Measurements from ENCODE around the gene NAXD.
"Not testable (repeated sequence)": the region's sequence is repeated elsewhere in the genome, so short reads cannot be mapped to it uniquely, and the experiment has no call there.

NAXD gene

DNA sequence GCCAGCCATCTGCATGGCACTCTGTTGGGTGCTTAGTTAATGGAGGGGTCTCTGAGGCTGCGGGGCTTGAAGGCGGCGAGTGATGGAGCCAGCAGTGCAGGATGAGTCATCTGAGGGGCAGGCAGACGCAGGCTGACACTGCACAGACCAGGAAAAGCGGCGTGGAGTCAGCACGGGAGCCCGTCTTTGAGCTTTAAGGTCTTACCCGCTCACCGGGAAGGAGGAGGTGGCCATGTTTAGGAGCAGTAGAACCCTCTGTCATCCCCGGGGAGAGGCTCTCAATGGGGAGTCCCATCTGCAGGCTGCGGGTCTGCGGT is 13.1 kb downstream of the NAXD start:
- DNase-seq (ENCODE audit: low read depth in 2 of 2) = no peak

DNA sequence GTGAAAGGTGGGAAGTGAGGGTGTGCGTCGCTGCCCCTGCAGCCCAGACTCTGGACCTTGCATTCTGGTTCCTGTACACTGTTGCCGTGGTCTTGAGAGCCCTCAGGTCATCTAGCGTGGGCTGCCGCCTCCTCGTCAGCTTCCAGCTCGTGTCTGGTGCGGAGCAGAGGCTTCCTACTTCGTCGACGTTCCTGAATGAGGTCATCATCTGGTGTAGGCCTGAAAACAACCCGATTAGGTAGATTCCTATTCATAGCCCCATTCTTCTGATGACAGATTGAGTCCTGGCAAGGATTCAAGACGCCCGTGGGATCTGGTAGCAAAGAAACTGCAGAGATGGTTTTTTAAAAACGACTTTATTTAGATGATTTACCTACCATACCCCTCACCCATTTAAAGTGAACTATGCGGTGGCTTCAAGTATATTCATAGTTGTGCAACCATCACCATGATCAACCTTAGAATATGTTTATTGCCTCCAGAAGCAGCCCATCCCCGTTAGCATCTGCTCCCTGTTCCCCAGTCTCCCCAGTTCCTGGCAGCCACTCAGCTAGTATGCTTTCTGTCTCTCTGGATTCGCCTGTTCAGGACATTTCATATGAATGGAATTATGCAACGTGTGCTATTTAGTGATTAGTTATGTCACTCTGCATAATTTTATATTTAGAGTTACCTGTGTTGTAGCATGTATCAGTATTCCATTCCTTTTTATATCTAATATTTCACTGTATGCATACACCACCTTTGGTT is 13.8 kb downstream of the NAXD start:
- no peak for DNase-seq (ENCODE audit: low read depth in 2 of 2)

DNA sequence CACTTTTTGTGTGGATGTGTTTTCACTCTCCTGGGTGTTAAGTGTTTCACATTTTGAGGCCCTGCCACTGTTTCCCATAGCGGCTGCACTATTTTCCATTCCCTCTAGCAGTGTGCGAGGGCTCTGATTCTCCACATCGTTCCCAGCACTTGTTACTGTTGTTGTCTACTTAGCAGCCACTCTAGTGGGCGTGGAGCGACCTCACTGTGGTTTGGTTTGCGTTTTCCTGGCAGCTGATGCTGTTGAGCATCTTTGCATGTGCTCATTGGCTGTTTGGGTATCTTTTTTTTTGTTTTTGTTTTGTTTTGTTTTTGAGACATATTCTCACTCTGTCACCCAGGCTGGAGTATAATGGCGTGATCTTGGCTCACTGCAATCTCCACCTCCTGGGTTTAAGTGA is 14.4 kb downstream of the NAXD start:
- DNase-seq (ENCODE audit: low read depth in 2 of 2) = no peak

DNA sequence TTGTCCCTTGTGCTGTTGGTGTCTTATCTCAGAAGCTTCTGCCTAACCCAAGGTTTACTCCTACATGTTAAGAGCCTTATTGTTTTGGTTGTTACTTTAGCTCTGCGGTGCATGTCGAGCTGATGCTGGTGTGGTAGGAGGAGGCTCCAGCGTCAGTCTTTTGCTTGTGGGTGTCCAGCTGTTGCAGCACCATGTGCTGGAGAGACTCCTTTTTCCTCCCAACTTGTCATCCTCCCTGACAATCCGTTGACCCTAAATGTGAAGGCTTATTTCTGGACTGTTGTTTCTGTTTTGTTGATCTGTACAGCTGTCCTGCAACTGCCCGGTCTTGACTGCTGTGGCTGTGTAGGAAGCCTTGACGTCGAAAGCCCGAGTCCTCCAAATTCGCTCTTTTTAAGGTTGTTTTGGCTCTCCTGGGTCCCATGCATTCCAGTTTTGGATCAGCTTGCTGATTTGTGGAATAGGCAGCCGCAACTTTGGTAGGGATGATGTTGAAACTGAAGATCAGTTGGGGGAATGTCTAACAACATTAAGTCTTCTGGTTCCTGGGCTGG is 15.3 kb downstream of the NAXD start:
- DNase-seq (ENCODE audit: low read depth in 2 of 2) = no peak

DNA sequence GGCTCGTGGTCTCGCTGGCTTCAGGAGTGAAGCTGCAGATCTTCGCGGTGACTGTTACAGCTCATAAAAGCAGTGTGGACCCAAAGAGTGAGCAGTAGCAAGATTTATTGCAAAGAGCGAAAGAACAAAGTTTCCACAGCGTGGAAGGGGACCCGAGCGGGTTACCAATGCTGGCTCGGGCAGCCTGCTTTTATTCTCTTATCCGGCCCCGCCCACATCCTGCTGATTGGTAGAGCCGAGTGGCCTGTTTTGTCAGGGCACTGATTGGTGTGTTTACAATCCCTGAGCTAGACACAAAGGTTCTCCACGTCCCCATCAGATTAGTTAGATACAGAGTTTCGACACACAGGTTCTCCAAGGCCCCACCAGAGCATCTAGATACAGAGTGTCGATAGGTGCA is 16.9 kb downstream of the NAXD start:
- not testable (repeated sequence) for DNase-seq (ENCODE audit: low read depth in 2 of 2)

DNA sequence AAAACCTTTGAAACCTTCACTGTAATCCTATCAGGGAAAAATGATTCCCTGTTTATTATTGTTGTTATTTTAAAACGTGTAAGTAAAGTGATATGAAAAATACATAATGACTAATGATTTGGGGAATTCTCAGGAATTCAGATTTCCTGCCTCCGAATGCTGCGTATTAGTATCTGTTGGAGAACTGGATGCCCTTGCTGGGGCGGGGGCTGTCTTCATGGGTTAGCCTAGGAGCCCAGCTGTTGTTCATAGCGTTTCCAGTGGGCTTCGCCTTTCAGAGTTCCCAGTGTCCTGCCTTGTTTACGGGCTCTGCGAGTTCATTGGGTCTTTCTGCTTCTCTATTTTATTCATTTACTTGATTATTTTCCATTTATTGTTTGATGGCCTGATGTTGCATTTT is 18.4 kb downstream of the NAXD start:
- DNase-seq (ENCODE audit: low read depth in 2 of 2) = no peak

DNA sequence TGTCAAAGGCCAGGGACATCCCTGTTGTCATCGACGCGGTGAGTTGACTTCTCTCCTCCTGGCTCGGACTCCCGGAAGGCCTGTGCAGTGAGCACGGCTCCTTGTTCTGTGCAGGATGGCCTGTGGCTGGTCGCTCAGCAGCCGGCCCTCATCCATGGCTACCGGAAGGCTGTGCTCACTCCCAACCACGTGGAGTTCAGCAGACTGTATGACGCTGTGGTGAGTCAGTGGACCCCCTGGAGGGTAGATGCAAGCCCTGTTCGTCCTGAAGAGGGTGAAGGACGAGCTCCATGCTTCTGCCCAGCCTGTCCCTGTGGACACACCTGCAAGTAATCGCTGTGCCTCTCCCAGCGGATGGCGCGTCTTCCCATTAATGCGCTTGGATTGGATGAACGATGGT is 19.2 kb downstream of the NAXD start:
- no peak for DNase-seq (ENCODE audit: low read depth in 2 of 2)

DNA sequence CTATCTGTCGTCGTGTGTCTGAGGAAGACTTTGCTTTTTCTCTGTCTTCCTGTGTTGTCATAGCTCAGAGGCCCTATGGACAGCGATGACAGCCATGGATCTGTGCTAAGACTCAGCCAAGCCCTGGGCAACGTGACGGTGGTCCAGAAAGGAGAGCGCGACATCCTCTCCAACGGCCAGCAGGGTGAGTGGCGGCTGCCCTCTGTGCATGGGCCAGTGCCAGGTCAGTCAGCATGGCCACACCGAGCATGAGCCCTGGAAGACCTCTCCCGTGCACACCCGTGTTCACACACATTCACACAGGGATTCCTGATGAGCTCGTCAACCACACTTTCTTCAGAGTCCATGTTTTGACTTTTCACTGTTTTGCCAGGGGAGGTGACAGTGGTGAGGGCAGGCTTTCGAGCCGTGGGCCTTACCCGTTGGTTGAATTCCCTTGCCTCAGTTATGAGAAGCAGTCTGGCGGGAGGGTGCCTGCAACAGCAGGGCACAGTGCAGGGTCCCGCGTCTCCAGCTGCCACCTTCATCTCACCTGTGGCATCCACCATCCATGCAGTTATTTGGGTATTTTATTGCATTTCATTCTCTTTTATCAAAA is 20.2 kb downstream of the NAXD start:
- no peak for DNase-seq (ENCODE audit: low read depth in 2 of 2)

DNA sequence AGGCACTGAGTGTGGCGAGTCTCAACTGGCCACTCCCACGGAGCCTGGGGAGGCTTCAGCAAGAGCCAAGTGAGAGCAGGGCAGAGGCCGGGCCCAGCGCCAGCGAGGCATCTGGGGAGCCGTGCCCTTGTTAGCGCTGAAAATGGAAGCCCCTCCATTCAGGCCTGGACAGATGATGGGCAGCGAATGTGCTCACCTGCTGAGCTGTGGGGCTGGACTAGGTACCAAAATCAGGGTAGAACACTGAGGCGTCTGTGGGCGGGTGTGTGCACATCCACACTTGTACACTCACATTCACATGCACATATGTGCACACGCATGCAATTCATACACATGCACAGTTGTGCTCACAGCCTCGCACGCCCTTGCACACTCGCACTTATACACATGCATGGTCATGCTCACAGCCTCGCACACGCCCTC is 20.7 kb downstream of the NAXD start:
- DNase-seq (ENCODE audit: low read depth in 2 of 2) = no peak

DNA sequence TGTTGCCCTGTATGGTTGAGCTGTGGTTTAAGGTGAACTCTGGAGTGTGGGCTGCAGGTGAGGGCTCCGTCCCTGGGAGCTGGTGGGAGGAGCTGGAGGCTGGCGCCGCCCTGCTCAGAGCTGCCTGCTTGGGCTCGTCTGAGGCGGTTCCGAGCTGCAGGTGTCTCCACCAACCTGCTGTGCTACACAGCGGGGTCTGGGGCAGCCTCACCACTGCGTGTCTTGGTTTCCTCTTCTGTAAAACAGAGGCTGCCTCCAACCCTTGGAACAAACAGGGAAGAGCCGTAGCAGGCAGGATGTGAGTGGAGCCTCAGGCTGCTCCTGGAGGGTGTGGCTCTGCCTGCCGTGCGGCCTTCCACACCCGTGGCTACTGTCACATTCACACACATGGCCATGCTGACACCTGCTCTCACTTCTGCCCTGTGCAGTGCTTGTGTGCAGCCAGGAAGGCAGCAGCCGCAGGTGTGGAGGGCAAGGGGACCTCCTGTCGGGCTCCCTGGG is 21.4 kb downstream of the NAXD start:
- DNase-seq (ENCODE audit: low read depth in 2 of 2) = no peak

DNA sequence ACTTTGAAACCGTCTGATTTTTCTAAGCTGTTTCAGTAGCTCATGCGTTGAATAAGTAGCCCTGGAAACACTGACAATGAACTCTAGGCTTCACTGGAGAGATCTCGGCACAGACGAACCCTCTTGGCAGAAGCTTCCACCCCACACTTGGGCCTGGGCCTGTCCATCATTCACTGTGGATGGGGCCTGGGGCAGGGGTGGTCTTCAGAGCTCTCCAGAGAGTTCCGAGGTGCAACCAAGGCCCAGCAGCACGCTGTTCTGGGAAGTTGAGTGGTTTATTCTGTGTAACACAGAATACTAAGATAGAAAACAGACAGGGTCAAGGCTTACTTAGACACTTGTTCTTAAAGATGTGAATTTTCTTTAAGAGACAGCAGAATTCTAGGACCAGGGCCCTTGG is 21.9 kb downstream of the NAXD start:
- no peak for DNase-seq (ENCODE audit: low read depth in 2 of 2)

DNA sequence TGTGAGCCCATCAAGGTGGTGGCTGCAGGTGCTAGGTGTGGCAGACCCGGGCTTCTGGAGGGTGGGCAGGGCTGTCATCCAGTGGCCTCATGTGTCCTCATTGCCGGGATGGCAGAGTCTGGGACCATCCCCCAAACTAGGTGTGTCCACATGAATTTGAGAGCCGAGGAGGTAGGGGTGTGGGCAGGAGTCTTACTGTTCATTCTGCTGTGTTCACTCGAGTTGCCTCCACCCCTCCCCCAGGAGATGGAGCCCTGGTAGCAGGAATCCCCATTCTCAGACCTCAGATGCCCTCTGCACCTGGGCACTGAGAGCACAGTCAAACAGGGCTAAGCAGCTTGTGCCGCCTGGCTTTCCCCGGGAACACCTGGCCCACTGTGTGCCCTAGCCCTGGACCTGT is 22.4 kb downstream of the NAXD start:
- DNase-seq (ENCODE audit: low read depth in 2 of 2) = no peak

DNA sequence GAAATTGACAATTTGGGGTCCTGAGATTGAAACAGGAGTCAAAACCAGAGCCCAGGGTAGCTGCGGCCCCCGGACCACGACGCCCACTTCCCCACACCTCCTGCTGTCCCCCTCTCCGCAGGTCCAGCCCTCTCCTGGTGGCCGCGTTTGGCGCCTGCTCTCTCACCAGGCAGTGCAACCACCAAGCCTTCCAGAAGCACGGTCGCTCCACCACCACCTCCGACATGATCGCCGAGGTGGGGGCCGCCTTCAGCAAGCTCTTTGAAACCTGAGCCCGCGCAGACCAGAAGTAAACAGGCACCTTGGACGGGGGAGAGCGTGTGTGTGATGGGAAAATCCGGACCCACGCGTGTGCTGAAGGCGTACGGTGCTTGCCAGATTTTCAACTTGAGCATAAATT is 22.9 kb downstream of the NAXD start:
- no peak for DNase-seq (ENCODE audit: low read depth in 2 of 2)

DNA sequence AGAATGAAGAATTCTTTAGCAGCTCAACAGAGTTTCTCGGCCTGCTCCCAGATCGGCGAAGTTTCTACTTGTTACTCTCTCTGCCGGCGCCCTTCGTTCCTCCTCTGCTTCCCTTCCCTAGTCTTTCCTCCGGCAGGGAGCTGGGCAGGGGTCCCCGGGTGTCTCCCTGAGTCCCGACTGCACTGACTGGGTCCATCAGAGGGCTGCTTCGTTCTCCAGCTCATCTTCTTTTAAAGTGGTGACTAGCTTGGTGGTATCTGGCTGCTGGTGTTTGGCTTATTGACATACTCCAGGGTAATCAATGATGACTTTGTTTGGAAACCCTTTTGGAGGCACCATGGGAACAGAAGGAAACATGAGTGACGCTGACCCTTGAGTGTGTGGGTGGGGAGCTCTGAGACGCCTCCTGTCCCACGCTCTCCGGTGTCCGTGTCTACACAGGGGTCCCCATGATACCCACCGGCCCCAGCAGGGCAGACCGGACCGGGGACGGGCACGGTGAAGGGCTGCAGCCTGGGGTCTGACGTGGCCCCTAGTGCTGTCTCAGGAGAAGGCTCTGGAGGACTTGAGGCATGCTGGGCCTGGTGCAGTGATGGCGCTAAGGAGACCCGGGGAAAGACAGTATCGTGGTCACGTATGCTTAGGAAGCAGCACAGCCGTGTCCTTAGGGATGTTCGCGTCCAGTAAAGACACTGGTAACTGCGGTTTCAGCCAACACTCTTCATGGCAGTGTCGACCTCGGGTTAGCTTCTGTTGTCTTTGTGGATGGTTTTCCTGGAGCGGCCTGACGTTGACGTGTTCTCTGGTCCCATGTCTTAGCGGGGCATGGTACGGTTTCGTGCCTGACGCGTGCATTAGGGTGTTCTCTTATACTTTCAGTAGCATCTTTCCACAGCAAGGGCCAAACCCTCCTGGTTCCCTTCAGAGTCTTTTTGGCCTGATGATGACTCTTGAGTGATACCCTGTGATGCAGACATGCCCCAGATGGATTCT is 23.8 kb downstream of the NAXD start:
- no peak for DNase-seq (ENCODE audit: low read depth in 2 of 2)

DNA sequence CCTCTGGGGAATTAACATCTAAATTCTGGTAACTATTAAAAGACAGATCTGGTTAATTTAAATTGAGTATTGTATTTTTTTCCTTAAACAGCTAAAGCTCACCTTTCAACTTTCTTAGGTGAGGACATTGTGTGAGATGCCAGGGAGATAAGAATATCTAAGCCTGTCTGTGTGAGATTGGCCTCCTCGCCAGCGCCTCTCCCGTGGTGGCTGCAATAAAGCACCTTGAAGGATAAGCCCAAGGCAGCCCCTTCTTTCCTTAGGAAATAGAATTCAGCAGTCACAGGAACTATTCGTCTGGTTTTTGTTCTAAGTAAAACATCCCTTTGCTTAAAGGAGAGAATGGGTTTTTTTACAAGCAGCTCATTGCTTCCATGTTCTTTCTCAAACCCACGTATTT is 24.6 kb downstream of the NAXD start:
- DNase-seq (ENCODE audit: low read depth in 2 of 2) = no peak

DNA sequence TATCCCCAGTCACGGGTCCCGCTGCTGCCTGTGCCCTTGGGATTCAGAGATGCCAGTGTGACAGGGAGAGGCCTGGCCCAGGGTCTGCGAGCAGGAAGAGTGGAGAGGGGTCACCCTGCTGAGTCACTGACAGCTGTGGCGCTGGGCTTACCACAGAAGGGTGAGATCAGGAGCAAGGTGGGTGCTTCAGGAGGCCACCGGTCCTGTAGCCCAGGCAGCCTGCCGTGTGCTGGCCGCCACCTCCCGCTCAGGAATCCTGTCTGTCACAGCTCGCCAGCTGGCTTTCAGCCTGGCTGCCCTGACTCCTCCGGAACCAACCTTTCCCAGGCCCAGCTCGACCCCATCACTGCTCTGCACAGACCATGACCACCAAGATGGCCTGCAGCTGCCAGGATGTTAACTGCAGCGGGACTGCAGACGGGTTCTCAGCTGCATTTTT is 25.3 kb downstream of the NAXD start:
- DNase-seq (ENCODE audit: low read depth in 2 of 2) = no peak

DNA sequence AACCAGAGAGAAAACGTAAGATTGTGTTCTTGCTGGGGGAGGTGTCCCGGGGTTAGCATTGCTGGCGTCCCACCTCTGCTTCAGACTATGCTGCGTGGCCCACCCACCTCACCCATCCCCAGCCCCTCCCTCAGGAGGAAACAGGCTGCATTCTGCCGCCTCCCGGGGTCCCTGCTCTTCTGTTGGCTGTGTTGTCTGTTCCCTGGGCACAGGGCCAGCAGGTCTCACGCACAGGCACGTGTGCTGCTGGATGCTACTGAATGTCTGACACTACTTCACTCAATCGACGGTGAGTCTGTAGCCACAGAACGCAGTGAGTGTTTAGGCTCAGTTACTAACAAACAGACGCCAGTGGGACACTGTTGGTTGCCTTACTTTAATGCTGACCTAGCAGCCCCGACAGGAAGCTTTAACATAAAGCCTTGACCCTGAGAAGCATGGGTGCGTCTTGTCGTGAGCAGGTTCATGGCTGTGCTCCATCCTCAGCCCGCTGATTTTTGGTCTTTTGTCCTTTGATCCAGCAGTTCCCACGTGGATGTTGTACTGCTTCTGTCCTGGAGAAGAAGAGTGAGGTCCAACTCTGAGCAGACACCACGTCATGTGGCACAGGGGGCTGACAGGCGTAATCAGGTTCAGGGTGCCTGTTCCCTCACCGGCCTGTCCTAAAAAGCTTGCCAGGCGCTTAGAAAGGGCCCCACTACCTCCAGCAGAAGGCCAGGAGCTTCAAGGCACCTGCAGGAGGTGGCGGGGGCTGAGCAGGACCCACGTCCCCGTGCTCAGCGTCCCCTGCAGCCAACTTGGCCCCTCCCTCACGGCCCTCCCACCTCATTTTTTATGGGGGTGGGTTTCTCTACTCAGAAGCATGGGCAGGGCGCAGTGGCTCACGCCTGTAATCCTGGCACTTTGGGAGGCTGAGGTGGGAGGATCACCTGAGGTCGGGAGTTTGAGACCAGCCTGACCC is 26.0 kb downstream of the NAXD start:
- no peak for DNase-seq (ENCODE audit: low read depth in 2 of 2)

DNA sequence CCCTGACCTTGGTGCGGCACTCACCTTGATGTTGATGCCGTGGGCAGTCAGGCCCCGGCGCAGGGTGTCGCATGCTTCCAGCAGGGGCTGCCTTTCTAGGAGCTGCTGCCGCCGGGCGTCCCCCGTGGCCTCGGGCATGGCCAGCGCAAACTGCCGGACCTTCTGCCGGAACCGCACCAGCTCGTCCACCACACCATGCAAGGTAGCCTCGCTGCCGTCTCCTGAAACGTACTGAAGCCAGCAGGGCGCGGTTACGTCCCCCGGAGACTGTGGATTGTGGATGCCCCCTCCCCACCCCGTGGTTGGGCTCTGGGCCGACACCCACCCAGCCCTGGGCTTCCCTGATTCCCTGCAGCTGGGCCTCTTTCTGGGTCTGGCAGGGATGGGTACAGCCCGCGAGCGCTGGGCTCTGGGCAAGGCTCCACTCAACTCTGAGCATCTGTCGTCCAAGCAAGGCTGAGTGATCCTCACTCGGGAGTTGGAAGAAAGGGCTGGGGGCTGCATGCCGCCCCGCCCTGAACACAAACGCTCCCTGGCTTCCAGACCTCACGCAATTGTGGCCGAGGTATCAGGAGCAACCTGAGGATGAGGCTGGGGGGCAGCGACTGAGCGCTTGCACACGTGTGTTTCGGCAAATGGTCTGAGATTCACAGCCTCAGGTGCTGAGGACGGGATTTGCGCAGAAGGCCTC is 27.1 kb downstream of the NAXD start:
- no peak for DNase-seq (ENCODE audit: low read depth in 2 of 2)

DNA sequence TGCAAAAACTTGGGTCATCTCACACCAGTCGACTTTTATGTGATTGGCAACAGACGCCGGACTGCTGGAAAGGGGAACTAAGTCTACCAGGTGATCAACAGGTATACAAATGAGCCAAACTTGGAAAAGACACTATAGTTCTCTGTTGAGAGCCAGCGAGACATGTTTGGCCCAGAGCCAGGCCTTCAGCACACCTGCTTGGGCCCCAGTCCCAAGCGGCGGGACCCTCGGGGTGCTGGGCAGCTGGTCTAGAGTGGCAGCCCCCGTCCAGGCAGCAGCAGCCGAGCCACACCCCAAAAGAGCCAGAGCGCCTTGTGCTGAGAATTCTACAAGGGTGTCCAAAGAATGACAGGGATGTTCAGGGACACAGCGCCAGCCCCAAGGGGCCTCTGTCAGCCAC is 28.0 kb downstream of the NAXD start:
- DNase-seq (ENCODE audit: low read depth in 2 of 2) = no peak

DNA sequence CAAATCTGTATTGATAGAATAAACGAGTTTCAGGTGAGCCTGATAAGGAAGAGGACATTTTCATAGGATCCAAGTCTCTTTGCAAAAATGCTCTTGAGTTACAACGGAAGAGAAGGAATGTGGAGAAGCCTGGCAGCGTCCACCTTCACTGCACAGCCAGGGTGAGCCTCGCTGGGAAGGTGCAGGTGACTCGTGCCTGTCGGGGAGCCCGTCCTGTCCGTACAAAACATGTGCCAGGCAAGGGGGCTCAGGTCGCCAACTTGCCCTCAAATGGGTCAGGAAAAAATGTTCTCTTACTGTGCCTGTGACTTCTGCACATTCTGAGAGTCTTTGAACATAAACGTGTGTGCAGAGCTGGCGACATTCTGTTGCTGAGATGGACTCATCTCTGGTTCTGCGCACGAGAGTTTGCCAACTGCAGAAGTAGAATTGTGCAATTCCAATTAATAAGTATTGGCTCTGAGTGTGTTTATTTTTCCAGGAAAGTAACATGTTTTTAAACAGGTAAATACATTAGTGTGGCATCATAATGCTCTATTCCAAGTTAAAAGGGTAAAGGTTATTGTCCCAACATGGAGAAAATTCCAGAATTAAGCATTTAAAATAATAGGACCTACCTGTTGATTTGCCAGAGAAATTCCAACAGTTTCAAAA is 28.6 kb downstream of the NAXD start:
- no peak for DNase-seq (ENCODE audit: low read depth in 2 of 2)

Measured in stimulated activated CD8-positive, alpha-beta memory T cell treated with anti-CD3 and anti-CD28 coated beads, Interleukin-15, amount 100 ng/mL, for 4 hours (primary cell).